GM13977 (cell line): Measurements from ENCODE around the gene CORO7.

Source experiments
- DNase-seq: peaks from one replicate; pipeline ENCODE4 v3.0.0; 2012; ENCODE audit warnings: low spot score
- in situ Hi-C: fragments of 300-500 bp; cut with MboI; formaldehyde crosslinking; loops from one replicate; pipeline ENCODE4 v1.12.0; 2022; ENCODE audit warnings: low sequenced_read_pairs, low pct_unique_long_range_greater_than_20kb, mixed read lengths, inconsistent platforms; ENCODE audit not compliant: unreplicated experiment
- TF ChIP-seq, protein P1 (sequence below): IDR thresholded peaks from 2 replicates; pipeline ENCODE4 v1.5.1; 2012; ENCODE audit warnings: mild to moderate bottlenecking, control low read depth; ENCODE audit not compliant: insufficient read depth; ENCODE audit errors: extremely low read depth, missing control alignments

CORO7 gene

DNA sequence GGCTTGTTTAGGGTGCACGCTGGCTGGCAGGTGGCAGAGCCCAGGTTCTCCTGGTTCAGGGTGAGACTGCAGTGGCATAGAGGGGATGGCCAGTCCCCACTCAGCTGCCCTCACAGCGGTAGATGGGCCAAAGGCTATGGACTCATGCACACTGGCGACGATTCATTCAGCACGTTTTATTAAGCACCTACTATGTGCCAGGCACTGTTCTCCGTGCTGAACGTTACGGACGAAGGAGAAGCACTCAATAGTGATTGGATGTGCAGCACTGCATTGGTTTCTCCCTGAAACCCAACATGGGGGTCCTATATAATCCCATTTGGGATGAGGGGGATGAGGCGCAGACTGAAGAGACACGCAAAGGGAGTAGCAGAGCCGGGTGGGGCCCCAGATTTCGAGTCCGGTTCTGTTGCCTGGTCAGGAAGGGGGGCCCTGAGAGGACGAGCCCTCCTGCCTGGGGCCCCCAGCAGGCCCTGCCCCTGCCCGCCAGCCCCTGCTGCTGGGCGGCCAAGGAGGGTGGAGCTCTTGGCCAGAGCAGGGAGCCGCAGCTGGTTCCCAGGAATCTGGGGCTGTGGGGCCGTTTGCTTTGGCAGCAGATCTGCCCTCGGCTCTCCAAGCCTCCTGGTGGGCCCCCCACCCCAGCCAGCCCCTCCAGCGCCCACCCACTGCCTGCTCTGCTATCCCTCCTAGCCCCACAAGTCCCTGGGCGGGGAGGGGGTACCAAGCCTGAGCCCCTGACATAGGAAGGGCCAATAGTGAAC, 91.7 kb downstream of the CORO7 start:
- TF ChIP-seq, protein P1, sequence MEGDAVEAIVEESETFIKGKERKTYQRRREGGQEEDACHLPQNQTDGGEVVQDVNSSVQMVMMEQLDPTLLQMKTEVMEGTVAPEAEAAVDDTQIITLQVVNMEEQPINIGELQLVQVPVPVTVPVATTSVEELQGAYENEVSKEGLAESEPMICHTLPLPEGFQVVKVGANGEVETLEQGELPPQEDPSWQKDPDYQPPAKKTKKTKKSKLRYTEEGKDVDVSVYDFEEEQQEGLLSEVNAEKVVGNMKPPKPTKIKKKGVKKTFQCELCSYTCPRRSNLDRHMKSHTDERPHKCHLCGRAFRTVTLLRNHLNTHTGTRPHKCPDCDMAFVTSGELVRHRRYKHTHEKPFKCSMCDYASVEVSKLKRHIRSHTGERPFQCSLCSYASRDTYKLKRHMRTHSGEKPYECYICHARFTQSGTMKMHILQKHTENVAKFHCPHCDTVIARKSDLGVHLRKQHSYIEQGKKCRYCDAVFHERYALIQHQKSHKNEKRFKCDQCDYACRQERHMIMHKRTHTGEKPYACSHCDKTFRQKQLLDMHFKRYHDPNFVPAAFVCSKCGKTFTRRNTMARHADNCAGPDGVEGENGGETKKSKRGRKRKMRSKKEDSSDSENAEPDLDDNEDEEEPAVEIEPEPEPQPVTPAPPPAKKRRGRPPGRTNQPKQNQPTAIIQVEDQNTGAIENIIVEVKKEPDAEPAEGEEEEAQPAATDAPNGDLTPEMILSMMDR, result no peak
- no peak for DNase-seq
- in situ Hi-C loops, result no loop called here

DNA sequence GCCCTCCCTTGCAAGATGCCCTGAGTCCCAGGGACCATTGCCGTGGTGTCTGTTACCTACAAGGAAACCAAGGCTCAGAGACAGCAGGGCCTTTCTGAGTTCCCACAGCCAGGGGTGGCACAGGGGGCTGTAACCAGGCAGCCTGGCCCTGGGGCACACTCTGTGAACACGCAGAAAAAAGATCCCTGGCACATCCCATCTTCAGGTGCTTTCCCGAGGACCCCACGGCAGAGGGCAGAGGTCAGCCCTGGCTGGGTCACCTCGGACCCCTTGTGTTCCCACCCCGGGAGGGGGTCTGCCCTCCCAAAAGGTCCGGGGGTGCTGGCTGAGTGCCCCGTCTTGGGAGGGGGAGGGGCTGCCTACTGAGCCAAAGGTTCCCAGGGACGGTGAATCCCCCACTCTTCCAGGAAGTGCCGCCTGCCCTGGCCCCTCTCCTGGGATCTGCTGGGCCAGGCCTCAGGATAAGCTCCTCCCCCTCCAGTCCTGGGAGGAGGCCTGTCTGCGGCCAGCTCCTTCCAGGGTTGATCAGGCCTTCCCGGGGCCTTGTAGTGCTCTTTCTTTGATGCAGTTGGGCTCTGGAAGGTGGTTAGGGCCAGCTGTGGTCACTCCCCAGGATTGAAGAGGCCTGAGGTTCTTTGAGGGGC, 92.4 kb downstream of the CORO7 start:
- in situ Hi-C loops, result no loop called here
- TF ChIP-seq, protein P1, result no peak

DNA sequence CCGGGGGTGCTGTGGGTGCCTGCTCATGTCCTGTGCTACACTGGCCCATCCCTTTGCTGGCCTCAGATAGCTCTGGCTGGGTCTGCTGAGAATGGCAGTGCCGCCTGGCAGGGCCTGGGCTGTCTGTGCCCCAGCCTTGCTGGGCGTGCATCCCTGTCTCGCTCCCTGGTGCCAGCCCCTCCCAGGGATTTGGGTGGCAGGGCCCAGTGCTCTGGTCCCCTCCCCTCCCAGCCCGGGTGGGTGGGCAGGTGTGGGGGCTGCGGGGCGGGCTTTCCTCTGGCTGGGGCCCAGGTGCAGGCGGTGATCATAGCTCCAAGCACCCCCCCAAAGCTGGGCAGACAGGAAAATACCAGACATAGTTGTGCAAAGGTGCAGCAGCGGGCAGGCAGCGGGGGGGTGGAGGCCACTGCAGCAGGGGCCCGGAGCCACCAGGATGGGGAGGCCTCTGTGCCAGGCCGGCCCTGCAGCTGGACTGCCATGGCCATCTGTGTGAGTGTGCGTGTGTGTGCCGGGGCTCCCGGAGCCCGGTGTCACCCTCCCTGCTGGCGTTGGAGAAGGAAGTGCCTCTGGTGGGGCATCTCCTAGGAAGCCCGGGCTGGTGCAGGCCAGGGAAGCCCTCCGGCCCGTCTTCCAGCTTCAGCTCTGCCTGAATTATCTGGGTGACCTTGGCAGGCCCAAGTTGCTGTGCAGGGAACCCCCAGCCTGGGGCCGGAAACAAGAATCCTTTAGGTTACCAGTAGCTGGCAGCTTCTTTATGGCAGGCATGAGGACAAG, 93.1 kb downstream of the CORO7 start:
- in situ Hi-C loops, result no loop called here
- DNase-seq, result no peak
- TF ChIP-seq, protein P1, result no peak

More for the DNA sequence above, 92.4 kb downstream of the CORO7 start:
- DNase-seq, result no peak

DNA sequence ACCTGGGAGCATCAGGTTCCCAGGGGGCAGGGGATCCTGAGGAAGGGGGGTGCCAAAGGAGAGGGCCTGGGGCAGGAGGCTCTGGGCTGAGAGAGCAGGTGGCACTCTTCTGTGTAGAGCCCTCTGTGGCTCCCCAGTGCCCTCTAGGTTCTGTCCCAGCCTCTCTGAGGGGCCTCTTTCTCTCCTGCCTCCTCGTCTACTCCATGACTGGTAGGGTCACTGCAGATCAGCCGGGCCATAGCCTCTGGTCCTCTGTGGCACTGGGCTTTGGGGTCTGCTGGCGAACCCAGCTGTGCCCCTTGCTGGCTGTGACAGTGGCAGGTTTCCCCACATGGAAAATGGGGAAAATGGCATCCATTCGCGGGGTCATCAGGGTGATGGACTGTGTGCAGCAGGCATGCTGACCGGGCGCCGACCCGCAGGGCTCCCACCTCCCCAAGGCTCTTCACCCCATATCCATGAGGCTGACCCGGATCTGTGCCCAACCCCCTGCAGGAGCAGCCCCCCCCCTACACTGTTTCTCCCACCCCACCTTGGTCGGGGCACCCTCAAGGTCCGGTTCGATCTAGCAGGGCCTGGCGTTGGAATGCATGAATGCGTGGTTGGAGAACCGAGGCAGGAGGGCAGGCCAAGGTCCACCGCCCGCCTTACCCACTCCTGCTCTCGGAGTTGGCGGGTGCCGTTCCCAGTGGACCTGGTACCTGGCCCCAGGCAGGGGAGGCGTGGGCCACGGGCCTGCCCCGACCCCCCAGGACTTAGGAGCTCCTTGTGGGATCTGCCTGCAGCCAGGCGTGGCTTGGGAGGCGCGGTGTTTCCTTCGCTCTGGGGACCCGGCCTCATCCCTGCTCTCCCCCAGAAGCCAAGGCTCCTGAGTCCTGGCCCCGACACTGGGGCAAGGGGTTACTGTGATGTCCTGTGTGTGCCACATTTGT, 94.0 kb downstream of the CORO7 start:
- DNase-seq, result no peak
- TF ChIP-seq, protein P1, result no peak
- in situ Hi-C loops, result no loop called here

DNA sequence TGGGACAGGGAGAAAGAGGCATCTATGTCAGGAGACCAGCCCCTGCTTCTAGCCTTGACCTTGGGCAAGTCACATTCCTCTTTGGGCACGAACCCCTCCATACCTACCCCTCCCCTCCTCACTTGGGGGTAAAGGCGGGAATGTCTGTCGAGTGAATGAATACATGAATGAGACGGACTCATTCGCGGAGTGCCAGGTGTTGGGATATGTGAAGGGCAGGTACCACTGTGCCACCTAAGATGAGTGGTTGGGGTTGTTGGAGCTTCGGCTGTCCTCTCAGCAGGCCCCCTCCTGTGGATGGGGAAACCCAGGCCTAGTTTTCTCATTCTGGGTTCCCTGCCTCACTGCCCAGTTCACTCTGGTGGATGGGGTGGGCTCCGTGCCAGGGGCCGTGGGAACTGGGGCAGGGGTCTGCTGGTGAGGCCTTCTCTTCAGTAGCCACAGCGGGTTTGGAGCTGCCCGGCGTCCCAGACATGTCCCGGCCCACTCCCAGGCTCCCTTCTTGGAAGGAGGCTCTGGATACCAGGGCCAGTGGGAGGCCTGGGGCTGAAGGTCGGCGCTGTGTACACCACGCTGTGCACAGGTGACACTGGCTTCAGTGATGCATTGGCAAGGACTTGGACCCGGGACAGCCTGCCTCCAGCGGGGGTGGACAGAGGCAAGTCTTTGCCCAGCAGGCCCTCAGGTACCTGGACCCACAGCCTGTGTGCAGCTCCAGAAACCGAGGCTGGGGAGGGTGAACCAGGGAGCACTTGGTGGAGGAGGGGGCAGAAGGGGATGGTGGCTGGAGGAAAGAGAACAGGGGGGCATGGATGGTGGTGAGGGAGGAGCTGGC, 94.9 kb downstream of the CORO7 start:
- no peak for DNase-seq
- in situ Hi-C loops, result no loop called here
- TF ChIP-seq, protein P1, result no peak
